ENCODE measurements around the gene REN. TPM values are rescaled to one million over a fixed set of nuclear protein-coding genes. Genes with fewer than 3 reads are reported as not detected.

REN gene
- total RNA-seq, 2 experiments from 2014 or later: not detected

GRCh38 chr1:204116539-204116938, 49.6 kb downstream of the REN start:
- no peak overlapping the region for H3K27ac Mint-ChIP-seq
- H3K4me1 Mint-ChIP-seq: peaks cover 3% of the 10 kb centered on the region
- no peaks in the 10 kb centered on the region for H3K9me3 Mint-ChIP-seq
- no peaks in the 10 kb centered on the region for H3K27me3 Mint-ChIP-seq
- no peak for DNase-seq
- H3K4me3 Mint-ChIP-seq: no peak overlapping the region
- no peaks in the 10 kb centered on the region for H3K36me3 Mint-ChIP-seq (ENCODE audit: low read depth)
- ChIA-PET POLR2A (no interaction called here), CTCF (interaction anchor here (2.4 kb wide), 1 partner anchor 12 kb away, joined by 11 read pairs; no protein-coding TSS in a partner anchor)

GRCh38 chr1:204115116-204115515, 51.0 kb downstream of the REN start:
- CTCF ChIA-PET: interaction anchor here (0.6 to 2.4 kb wide), 2 partner anchors 14 to 71 kb away, joined by 5 to 11 read pairs; no protein-coding TSS in a partner anchor
- H3K9me3 Mint-ChIP-seq: no peaks in the 10 kb centered on the region
- no peak overlapping the region for H3K27ac Mint-ChIP-seq
- H3K4me3 Mint-ChIP-seq: no peak overlapping the region
- no peak for DNase-seq
- no peaks in the 10 kb centered on the region for H3K27me3 Mint-ChIP-seq
- H3K4me1 Mint-ChIP-seq: peaks cover 3% of the 10 kb centered on the region
- no peaks in the 10 kb centered on the region for H3K36me3 Mint-ChIP-seq (ENCODE audit: low read depth)
- POLR2A ChIA-PET: no interaction called here

- no peak for DNase-seq
- no peaks in the 10 kb centered on the region for H3K27me3 Mint-ChIP-seq
- H3K9me3 Mint-ChIP-seq: no peaks in the 10 kb centered on the region
- H3K4me1 Mint-ChIP-seq: peaks cover 3% of the 10 kb centered on the region
- no peaks in the 10 kb centered on the region for H3K36me3 Mint-ChIP-seq (ENCODE audit: low read depth)
- H3K27ac Mint-ChIP-seq: no peak overlapping the region
- ChIA-PET CTCF (interaction anchor here (1.3 kb wide), 1 partner anchor 14 kb away, joined by 5 read pairs; no protein-coding TSS in a partner anchor), POLR2A (no interaction called here)
- H3K4me3 Mint-ChIP-seq: no peak overlapping the region
These were observed 51.5 kb downstream of the REN start for GRCh38 chr1:204114606-204115005.

- no peak overlapping the region for H3K4me3 Mint-ChIP-seq
- ChIA-PET CTCF (interaction anchor here (1.3 to 1.5 kb wide), 2 partner anchors 10 to 14 kb away, joined by 4 to 5 read pairs; no protein-coding TSS in a partner anchor), POLR2A (no interaction called here)
- H3K27ac Mint-ChIP-seq: no peak overlapping the region
- peaks cover 3% of the 10 kb centered on the region for H3K4me1 Mint-ChIP-seq
- no peaks in the 10 kb centered on the region for H3K36me3 Mint-ChIP-seq (ENCODE audit: low read depth)
- H3K27me3 Mint-ChIP-seq: no peaks in the 10 kb centered on the region
- DNase-seq: no peak
- H3K9me3 Mint-ChIP-seq: no peaks in the 10 kb centered on the region
These were observed 52.2 kb downstream of the REN start for GRCh38 chr1:204113896-204114295.

- H3K27me3 Mint-ChIP-seq: no peaks in the 10 kb centered on the region
- DNase-seq: no peak
- H3K9me3 Mint-ChIP-seq: no peaks in the 10 kb centered on the region
- ChIA-PET CTCF (interaction anchor here (1.3 to 1.5 kb wide), 2 partner anchors 11 to 15 kb away, joined by 4 to 5 read pairs; no protein-coding TSS in a partner anchor), POLR2A (no interaction called here)
- H3K36me3 Mint-ChIP-seq (ENCODE audit: low read depth): no peaks in the 10 kb centered on the region
- peaks cover 3% of the 10 kb centered on the region for H3K4me1 Mint-ChIP-seq
- H3K27ac Mint-ChIP-seq: no peak overlapping the region
- no peak overlapping the region for H3K4me3 Mint-ChIP-seq
These were observed 53.0 kb downstream of the REN start for GRCh38 chr1:204112876-204113730.

- H3K4me3 Mint-ChIP-seq: no peak overlapping the region
- no peak for DNase-seq
- ChIA-PET POLR2A (interaction anchor here (0.9 kb wide), 1 partner anchor 34 kb away, joined by 3 read pairs; no protein-coding TSS in a partner anchor), CTCF (no interaction called here)
- H3K9me3 Mint-ChIP-seq: no peaks in the 10 kb centered on the region
- H3K36me3 Mint-ChIP-seq (ENCODE audit: low read depth): no peaks in the 10 kb centered on the region
- H3K4me1 Mint-ChIP-seq: peaks cover 4% of the 10 kb centered on the region
- H3K27ac Mint-ChIP-seq: no peak overlapping the region
- H3K27me3 Mint-ChIP-seq: no peaks in the 10 kb centered on the region
These were observed 55.1 kb downstream of the REN start for GRCh38 chr1:204110894-204111633.

GRCh38 chr1:204108312-204109141, 57.6 kb downstream of the REN start:
- H3K4me3 Mint-ChIP-seq: no peak overlapping the region
- no peaks in the 10 kb centered on the region for H3K9me3 Mint-ChIP-seq
- no peaks in the 10 kb centered on the region for H3K36me3 Mint-ChIP-seq (ENCODE audit: low read depth)
- peaks cover 23% of the 10 kb centered on the region for H3K4me1 Mint-ChIP-seq
- no peak overlapping the region for H3K27ac Mint-ChIP-seq
- ChIA-PET CTCF (interaction anchor here (0.5 to 1.3 kb wide), 3 partner anchors 9 to 776 kb away, joined by 3 to 5 read pairs (median 4); no protein-coding TSS in a partner anchor), POLR2A (no interaction called here)
- DNase-seq: no peak
- no peaks in the 10 kb centered on the region for H3K27me3 Mint-ChIP-seq

GRCh38 chr1:204107892-204108291, 58.2 kb downstream of the REN start:
- H3K9me3 Mint-ChIP-seq: no peaks in the 10 kb centered on the region
- no peak for DNase-seq
- H3K27ac Mint-ChIP-seq: no peak overlapping the region
- ChIA-PET POLR2A (no interaction called here), CTCF (interaction anchor here (0.5 to 1.3 kb wide), 3 partner anchors 8 to 776 kb away, joined by 3 to 5 read pairs (median 4); no protein-coding TSS in a partner anchor)
- no peaks in the 10 kb centered on the region for H3K36me3 Mint-ChIP-seq (ENCODE audit: low read depth)
- peaks cover 29% of the 10 kb centered on the region for H3K4me1 Mint-ChIP-seq
- no peak overlapping the region for H3K4me3 Mint-ChIP-seq
- H3K27me3 Mint-ChIP-seq: no peaks in the 10 kb centered on the region

- Mint-ChIP-seq H3K27me3 (no peaks in the 10 kb centered on the region), H3K4me3 (no peak overlapping the region), H3K27ac (no peak overlapping the region), H3K9me3 (no peaks in the 10 kb centered on the region), H3K36me3 (ENCODE audit: low read depth) (no peaks in the 10 kb centered on the region), H3K4me1 (peaks cover 40% of the 10 kb centered on the region)
- DNase-seq: no peak
- ChIA-PET CTCF (no interaction called here), POLR2A (no interaction called here)
These were observed 59.3 kb downstream of the REN start for GRCh38 chr1:204106825-204107224.

GRCh38 chr1:204105131-204105515, 61.0 kb downstream of the REN start:
- CTCF ChIA-PET: no interaction called here

More at GRCh38 chr1:204105131-204105515, 61.0 kb downstream of the REN start:
- H3K27me3 Mint-ChIP-seq: no peaks in the 10 kb centered on the region
- H3K27ac Mint-ChIP-seq: peak overlapping the region; percentile 92
- peak overlapping the region; percentile 9 for H3K4me3 Mint-ChIP-seq
- H3K36me3 Mint-ChIP-seq (ENCODE audit: low read depth): no peaks in the 10 kb centered on the region
- POLR2A ChIA-PET: no interaction called here
- no peak for DNase-seq
- no peaks in the 10 kb centered on the region for H3K9me3 Mint-ChIP-seq
- H3K4me1 Mint-ChIP-seq: peaks cover 47% of the 10 kb centered on the region
